HG03378 (cell line): ENCODE measurements around the gene WDR72.
A peak's percentile ranks its signal among the peaks of the same experiment; 100 is the strongest.
"Not testable (repeated sequence)": the region's sequence is repeated elsewhere in the genome, so short reads cannot be mapped to it uniquely, and the experiment has no call there.

Source experiments
- ATAC-seq: cut with Tn5 transposase; IDR thresholded peaks from one replicate; pipeline ENCODE4 v1.9.1; 2021; ENCODE audit warnings: mild to moderate bottlenecking, moderate library complexity; ENCODE audit not compliant: unreplicated experiment

The WDR72 gene

DNA sequence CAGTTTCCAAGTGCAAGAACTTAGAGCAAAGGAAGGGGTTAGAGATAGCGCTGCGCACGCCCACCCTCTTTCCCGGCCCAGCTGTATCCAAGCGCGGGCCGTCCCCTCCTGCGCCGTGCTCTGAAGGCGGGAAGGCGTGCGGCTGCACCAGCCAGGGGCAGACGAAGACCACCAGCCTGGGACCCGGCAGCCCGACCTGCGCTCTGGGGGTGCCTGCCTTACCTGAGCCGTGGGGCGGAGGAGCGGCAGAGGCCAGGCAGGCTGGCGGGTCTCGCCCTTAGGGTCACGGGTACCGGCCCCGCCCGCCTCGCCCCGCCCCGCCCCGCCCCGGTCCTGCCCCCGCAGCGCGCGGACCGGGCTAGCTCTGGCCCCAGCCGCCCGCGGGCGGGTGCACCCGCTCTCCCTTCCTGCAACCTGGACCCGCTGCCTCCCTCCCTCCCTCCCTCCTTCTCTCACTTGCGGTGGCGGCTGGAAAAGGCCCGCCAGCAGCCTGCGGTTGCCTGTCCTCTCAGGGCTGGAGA, at the start of gene WDR72:
Gene WDR72, minus strand, starts transcription at position 253 of the 521 bp plus-strand sequence. CDS start 26,514 bp downstream, outside the sequence.
- no peak for ATAC-seq

DNA sequence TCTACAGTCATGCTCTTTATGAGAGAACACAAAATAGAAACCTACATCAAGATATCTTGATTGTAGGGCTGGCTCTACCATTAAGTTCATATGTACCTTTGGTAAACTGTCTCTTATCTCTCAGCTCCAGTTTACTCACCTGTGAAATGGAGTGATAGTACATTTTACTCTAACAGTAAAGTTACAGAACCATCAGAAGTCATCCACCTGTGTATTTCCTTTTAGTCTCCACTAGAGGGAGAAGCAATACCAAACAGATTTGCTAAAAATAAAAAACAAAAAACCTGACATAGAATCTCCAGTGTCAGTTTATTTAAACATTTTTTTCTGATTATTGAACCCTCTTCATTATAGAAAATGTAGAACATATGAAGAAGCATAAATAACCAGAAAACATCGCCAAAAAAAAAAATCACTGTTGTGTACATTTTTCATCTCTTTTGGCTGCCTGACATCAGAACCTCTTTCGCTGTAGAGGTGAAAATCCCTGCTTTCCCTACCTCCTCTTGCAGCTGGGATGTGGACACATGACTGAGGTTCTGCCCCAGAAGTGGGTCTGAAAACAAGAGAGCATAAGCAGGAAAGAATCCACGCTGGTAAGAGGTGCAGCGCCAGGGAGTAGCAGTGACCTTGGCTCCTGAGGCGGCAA, 48.7 kb upstream of the WDR72 start:
- peak; percentile 51 for ATAC-seq

DNA sequence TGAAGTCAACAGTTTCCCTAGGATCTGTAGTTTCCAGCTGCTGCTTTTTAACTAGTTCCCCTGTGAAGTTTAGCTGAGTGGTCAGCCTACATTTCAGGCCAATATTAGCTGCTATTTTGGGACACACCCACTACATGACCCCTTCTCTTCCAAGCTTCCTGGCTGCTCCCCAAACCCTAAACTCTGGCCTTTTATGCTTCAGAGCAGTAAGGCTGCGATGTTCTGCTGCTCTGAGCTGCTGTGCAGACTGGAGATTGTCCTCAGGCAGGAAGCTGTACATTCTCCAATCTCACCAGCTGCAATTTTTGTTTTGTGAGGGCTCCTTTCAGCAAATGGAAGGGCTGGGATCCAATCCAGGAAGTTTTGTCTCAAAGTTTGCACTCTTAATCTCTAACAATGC, 48.0 kb upstream of the WDR72 start:
- ATAC-seq: no peak

DNA sequence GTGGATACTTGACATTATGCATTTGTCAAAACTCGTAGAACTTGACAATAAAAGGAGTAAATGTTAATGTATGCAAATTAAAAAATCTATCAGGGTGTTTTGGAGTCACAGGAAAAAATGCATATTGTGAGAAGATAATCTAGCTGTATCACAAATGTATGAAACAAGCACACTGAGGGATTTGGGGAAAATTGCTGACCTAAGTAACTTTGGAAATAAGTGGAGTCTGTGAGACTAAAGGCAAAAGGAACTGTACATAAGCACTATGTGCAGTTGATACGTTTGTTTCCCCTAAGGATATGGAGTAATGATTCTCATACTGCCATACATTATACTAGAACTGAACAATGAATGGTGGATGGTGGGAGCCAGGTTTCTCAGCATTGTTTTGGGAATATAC, 43.2 kb upstream of the WDR72 start:
- ATAC-seq: no peak

DNA sequence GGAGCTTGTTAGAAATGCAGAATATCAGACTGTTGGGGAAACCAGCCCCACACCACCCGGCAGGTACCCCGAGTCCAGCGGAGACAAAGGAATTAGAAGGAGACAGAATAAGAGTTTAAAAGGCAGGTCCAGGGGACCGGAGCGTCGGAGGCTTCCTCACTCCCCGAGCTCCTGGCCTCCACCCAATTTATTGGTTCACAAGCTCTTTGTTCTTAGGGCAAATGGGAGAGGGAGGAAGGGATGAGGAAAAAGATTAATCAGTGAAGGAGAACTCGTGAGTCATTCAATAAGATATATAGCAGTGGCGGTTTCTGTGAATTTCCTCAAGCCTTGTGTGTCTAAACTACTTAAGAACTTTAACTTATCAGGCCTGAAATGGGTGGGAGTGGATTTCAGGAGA, 32.1 kb upstream of the WDR72 start:
- no peak for ATAC-seq

GRCh38 chr15:53789654-53790375, 30.4 kb upstream of the WDR72 start:
- ATAC-seq: no peak

DNA sequence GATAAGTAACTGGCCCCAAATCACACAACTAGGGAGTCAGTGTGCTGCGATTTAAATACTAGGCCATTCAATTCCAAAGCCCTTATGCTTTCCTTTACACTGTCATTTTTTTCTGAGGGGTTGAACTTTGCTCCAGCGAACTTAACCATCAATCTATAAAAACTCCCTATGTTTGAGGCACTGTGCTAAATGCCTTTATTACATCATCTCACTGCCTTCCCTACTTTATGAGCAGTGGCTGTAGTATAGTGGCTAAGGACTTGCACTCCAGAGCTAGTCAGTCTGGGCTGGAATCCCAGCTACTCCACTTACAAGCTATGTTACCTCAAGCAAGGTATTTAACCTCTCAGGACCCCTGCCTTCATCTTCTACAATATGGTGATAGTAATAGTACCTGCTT, 26.9 kb upstream of the WDR72 start:
- no peak for ATAC-seq

- not testable (repeated sequence) for ATAC-seq
Observed at GRCh38 chr15:53785241-53785640, 25.8 kb upstream of the WDR72 start.

GRCh38 chr15:53762916-53763315, 3.5 kb upstream of the WDR72 start:
- no peak for ATAC-seq

GRCh38 chr15:53758412-53758811, 1.1 kb downstream of the WDR72 start:
- no peak for ATAC-seq

GRCh38 chr15:53757906-53758305, 1.6 kb downstream of the WDR72 start:
- no peak for ATAC-seq

DNA sequence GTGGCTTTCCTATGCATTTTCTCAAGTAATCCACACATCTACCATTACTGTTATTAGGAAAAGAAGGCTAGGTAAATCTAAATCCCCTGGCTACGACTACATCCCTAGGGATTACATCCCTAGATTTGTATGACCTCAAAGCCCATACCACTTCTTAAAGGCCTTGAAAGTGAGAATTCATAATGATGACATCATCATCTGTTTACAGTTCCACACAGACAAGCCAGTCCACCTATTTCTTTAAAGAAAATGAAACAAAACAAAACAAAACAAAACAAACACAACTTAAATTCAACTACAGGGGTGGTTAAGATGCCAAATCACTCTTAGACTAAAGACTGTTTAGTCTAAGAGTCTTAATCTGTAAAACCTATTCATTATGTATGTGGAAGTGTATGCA, 5.7 kb downstream of the WDR72 start:
- ATAC-seq: no peak

GRCh38 chr15:53752406-53752805, 7.1 kb downstream of the WDR72 start:
- no peak for ATAC-seq

- ATAC-seq: no peak
Observed at GRCh38 chr15:53747501-53748068, 11.9 kb downstream of the WDR72 start.

DNA sequence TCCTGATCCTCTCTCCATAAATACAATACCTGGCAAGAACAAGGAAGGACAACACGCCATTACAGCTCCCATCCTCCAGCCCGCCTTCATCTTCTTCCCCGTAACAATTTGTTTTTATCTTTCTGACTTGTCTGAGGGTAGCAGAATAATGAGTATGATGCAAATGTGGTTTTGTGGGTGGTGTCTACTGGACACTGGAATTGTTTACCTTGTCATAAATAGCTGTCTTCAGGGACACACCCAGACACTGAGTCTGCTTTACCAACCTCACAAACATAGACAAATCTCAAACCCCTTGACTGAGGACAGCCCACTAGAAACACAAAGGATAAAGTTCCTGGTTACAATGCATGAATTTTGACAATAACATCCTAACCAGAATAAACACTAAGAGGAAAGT, 13.4 kb downstream of the WDR72 start:
- ATAC-seq: no peak

GRCh38 chr15:53739651-53740050, 19.8 kb downstream of the WDR72 start:
- no peak for ATAC-seq

DNA sequence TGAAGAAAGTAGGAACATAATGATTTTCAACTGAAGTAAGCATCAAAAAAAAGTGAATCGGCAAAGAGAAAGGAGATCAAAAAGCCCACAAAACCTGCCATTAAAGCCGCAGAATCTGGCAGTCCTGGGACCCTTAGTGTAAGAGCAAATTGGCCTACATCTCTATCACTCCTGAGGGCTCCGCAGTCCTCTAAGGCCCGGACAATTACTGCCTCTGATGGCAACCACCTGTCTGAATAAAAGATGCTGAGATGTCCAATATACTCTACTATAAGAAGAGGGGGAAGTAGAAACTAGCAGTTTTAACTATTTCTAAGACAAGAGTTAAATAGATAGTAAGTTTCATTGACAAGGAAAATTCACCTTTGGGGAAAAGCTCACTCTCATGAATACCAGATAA, 20.3 kb downstream of the WDR72 start:
- ATAC-seq: no peak

- ATAC-seq: no peak
Observed at GRCh38 chr15:53721334-53722087, 38.0 kb downstream of the WDR72 start.

GRCh38 chr15:53716909-53717876, 42.3 kb downstream of the WDR72 start:
- no peak for ATAC-seq

DNA sequence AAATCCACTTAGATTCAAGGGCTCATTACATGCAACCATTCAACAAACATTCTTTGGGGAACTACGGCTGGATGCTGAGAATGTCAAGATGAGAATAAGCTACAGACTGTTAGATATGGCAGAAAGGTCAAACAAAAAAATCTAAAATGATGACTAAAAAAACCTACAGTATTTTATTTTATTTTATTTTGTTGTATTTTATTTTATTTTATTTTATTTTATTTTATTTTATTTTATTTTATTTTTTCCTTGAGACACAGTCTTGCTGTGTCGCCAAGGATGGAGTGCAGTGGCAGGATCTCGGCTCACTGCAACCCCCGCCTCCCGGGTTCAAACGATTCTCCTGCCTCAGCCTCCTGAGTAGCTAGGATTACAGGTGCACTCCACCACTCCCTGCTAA, 46.2 kb downstream of the WDR72 start:
- ATAC-seq: no peak
